Ureter (tissue), 1 donor: Measurements from ENCODE around the gene GGT5. TPM values are rescaled to one million over a fixed set of nuclear protein-coding genes. Genes with fewer than 3 reads are reported as not detected.

ENCODE experiments used
- total RNA-seq: library from RNA; stranded (reverse); gene quantifications from one replicate; pipeline ENCODE4 v1.2.4, GENCODE V29; 2023
- donor health status: DM: yes; HTN: yes; CAD: no.

Gene GGT5
- total RNA-seq, 1 donor from 2014 or later, result 58.2 TPM

Other genes starting within 250 kb of the GGT5 start
- not detected for gene GSTT4, start 239.6 kb downstream of the GGT5 start, total RNA-seq
- gene CABIN1, start 233.8 kb downstream of the GGT5 start, total RNA-seq, result 117 TPM
- gene SUSD2, start 63.6 kb downstream of the GGT5 start, total RNA-seq, result 8.3 TPM
- 92.9 TPM for gene SPECC1L, start 25.7 kb upstream of the GGT5 start, total RNA-seq
- 3.3 TPM for gene ADORA2A, start 182.5 kb upstream of the GGT5 start, total RNA-seq